ENCODE data around the gene EEF1AKMT3.
"Not testable (repeated sequence)": the region's sequence is repeated elsewhere in the genome, so short reads cannot be mapped to it uniquely, and the experiment has no call there.

EEF1AKMT3 gene

GRCh38 chr12:57765698-57766463, 6.5 kb upstream of the EEF1AKMT3 start:
- no peak for DNase-seq (ENCODE audit: low read depth, low spot score)

- no peak for DNase-seq (ENCODE audit: low read depth, low spot score)
Observed at GRCh38 chr12:57766464-57767304, 5.7 kb upstream of the EEF1AKMT3 start, which contains the start of gene CYP27B1. Gene CYP27B1, minus strand, starts transcription at chr12:57767078. Its CDS starts 37 bp downstream, at chr12:57767041.

- DNase-seq (ENCODE audit: low read depth, low spot score), result no peak
Observed at GRCh38 chr12:57767305-57767698, 5.1 kb upstream of the EEF1AKMT3 start.

GRCh38 chr12:57767876-57768275, 4.5 kb upstream of the EEF1AKMT3 start:
- no peak for DNase-seq (ENCODE audit: low read depth, low spot score)

GRCh38 chr12:57769594-57769993, 2.8 kb upstream of the EEF1AKMT3 start:
- no peak for DNase-seq (ENCODE audit: low read depth, low spot score)

- DNase-seq (ENCODE audit: low read depth, low spot score), result no peak
Observed at GRCh38 chr12:57770734-57771133, 1.7 kb upstream of the EEF1AKMT3 start.

- DNase-seq (ENCODE audit: low read depth, low spot score), result peak; percentile 69
Observed at GRCh38 chr12:57771236-57771872, 1.1 kb upstream of the EEF1AKMT3 start.

GRCh38 chr12:57771873-57772428, 463 bp upstream of the EEF1AKMT3 start, which contains the start of gene METTL1:
Gene METTL1, minus strand, starts transcription at chr12:57772105. Its CDS starts 22 bp downstream, at chr12:57772083.
- DNase-seq (ENCODE audit: low read depth, low spot score), result peak; percentile 92

GRCh38 chr12:57774634-57775033, 2.2 kb downstream of the EEF1AKMT3 start:
- not testable (repeated sequence) for DNase-seq (ENCODE audit: low read depth, low spot score)

- DNase-seq (ENCODE audit: low read depth, low spot score), result no peak
Observed at GRCh38 chr12:57775044-57775443, 2.6 kb downstream of the EEF1AKMT3 start.

GRCh38 chr12:57775563-57776246, 3.3 kb downstream of the EEF1AKMT3 start:
- DNase-seq (ENCODE audit: low read depth, low spot score), result no peak

- no peak for DNase-seq (ENCODE audit: low read depth, low spot score)
Observed at GRCh38 chr12:57776247-57776587, 3.8 kb downstream of the EEF1AKMT3 start.

- no peak for DNase-seq (ENCODE audit: low read depth, low spot score)
Observed at GRCh38 chr12:57777367-57777766, 5.0 kb downstream of the EEF1AKMT3 start.

GRCh38 chr12:57777911-57778310, 5.5 kb downstream of the EEF1AKMT3 start:
- no peak for DNase-seq (ENCODE audit: low read depth, low spot score)

- no peak for DNase-seq (ENCODE audit: low read depth, low spot score)
Observed at GRCh38 chr12:57779736-57780135, 7.3 kb downstream of the EEF1AKMT3 start.

- DNase-seq (ENCODE audit: low read depth, low spot score), result no peak
Observed at GRCh38 chr12:57780284-57780897, 8.0 kb downstream of the EEF1AKMT3 start.

GRCh38 chr12:57781244-57781643, 8.8 kb downstream of the EEF1AKMT3 start:
- no peak for DNase-seq (ENCODE audit: low read depth, low spot score)

- no peak for DNase-seq (ENCODE audit: low read depth, low spot score)
Observed at GRCh38 chr12:57781801-57782200, 9.4 kb downstream of the EEF1AKMT3 start.

GRCh38 chr12:57782243-57782607, 9.8 kb downstream of the EEF1AKMT3 start:
- no peak for DNase-seq (ENCODE audit: low read depth, low spot score)

- peak; percentile 76 for DNase-seq (ENCODE audit: low read depth, low spot score)
Observed at GRCh38 chr12:57782608-57783465, 10.4 kb downstream of the EEF1AKMT3 start, which contains the start of gene TSFM. Gene TSFM, plus strand, starts transcription at chr12:57782787. Its CDS starts 15 bp downstream, at chr12:57782802.

Measured in smooth muscle cell of the brain vasculature (primary cell).